Fibroblast of skin of left quadriceps (primary cell): Measurements from ENCODE around the gene CHAD.
"Not testable (repeated sequence)": the region's sequence is repeated elsewhere in the genome, so short reads cannot be mapped to it uniquely, and the experiment has no call there.

Experiments
- DNase-seq, 2 experiments: peaks; one replicate each; pipeline ENCODE4 v3.0.0-alpha.2; 2013; ENCODE audit warnings: low read depth in 2 of 2

The CHAD gene

DNA sequence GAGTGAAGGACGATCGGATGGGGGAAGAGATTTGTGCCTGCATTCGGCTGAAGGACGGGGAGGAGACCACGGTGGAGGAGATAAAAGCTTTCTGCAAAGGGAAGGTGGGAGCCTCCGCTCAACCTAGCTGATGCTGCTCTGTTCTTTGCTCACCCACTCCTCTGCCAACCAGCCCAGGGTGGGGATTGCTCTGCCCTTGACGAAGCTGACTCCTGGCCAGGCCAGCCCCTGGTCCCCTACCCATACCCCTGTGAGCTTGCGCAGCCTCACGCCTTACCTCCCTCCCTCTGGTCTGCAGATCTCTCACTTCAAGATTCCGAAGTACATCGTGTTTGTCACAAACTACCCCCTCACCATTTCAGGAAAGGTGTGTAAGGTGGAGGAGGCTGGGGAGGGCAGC, 5.2 kb upstream of the CHAD start:
- no peak for DNase-seq

DNA sequence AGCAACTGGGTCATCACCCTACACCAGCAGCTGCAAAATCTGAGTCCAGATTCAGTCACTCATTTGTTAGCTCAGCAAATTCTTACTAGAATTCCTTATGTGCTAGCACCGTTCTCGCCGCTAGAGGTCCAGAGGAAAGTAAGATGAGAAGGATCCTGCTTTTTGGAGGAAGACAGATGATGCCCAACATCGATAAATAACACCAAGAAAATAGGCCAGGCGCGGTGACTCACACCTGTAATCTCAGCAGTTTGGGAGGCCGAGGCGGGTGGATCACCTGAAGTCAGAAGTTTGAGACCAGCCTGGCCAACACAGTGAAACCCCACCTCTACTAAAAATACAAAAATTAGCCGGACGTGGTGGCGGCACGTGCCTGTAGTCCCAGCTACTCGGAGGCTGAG, 4.1 kb upstream of the CHAD start:
- not testable (repeated sequence) for DNase-seq

DNA sequence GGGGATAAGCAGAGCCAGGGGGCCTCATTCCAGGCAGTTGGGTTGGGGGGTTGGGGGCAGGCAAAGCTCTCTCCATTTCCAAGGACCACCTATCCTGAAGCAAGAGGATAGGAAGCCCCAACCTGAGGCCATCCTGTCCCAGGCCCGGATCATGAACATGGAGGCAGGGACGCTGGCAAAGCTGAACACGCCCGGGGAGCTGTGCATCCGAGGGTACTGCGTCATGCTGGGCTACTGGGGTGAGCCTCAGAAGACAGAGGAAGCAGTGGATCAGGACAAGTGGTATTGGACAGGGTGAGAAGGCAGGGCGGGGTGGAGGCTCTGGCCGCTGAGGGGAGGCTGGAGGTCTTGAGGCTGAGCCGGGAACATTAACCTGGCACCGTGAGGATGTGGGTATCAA, 3.6 kb upstream of the CHAD start:
- no peak for DNase-seq

DNA sequence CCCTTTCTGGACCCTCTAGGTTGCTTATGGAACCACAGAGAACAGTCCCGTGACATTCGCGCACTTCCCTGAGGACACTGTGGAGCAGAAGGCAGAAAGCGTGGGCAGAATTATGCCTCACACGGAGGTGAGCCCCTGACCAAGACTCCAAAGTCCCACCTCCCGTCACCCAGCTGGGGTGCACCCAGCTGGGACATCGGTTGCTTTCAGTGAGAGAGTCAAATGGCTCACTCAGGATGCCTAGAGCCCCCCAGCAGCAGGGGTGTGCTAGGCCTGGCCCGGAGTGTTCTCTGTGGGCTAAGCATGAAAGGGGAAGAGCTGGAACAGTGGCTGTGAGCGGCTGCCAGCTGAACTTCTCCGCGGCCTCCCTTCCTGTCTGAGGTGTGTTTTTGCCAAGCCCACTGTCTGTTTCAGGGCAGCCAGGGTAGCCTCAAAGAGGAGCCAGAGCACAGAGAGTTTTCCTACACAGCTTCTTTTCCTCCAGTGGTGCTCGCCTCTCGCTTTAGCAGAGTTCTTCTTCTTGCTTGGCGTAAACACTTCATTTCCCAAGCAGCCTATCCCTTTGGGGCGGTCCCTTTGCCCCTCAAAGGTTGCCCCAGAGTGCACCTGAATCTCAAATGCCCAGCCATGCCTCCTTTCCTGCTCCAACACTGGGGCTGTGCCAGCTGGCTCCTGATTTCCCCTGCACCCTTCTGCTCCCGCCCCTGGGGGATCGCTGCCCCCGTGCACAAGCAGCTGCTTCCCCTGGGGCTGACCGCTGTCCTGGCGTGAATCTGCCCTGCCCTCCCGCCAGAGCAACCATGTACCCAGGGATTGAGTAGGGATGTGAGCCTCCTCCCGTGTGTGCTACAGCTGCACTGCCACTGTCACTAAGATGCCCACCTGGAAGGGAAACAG, 2.6 kb upstream of the CHAD start:
- DNase-seq = no peak

DNA sequence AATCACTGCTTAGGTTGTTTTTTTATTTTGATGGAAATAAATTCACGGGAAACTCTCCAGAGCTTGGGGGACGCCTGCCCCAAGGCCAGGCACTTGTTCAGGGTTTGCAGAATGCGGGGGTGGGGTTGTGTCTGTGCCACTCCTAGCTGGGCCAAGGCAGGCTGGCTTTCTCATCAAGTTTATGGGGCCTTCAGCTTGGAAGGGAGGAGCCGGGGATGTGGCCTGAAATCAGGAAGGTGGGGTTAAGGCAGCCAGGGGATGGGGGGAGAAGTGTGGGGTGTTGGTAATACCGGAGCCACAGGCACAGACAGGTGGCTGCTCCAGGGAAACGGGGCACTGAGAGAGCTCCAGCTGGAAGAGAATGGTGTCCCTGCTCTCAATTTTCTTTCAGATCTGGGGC, 1.7 kb upstream of the CHAD start:
- no peak for DNase-seq

DNA sequence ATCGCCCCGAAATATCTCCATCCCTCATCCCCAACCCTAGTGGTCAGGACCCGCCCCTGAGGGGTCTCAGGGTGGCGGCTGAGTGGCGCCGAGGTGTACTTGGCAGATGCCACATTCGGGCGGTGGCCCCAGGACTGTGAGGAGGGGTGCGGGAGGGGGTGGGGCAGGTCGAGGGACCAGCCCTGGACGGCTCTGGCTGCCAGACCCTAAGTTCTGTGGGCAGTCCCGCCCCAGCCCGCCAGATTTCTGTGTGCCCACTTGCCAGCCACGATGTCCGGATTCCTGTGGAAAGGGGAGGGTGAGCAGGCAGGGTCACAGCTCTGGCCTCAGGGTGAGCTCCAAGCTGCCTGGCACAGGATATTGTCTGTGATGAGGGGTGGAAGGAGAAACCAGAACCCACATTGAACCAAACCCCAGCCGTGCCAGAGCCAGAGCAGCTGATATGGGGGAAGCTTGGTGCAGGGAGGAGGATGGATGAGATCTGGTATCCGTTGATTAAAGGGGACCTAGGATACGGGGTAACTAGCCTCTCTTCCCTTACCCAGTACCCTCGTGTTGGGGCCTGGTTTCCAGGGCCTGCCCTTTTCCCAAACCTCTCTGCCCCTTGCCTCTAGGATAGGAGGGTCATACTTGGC, 1.1 kb upstream of the CHAD start:
- DNase-seq = no peak

DNA sequence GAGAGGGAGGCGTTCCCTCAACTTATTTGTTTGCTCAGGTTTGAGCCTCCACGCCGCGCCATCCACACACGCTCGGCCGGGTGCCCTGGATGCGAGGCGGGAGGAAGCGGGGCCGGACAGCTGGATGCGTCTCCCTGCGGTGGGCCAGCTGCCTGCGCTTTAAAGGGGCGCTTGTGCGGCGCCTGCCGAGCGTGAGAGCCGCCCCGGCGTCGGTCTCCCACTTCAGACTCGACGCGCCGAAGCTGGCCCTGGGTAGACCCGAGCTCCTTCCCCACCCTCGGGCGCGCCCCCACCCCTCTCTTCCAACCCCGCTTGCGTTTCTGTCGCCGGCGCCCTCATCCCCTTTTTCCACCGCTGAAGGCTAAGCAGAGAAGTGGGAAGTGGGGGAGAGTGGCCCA, 527 bp upstream of the CHAD start:
- DNase-seq = no peak

DNA sequence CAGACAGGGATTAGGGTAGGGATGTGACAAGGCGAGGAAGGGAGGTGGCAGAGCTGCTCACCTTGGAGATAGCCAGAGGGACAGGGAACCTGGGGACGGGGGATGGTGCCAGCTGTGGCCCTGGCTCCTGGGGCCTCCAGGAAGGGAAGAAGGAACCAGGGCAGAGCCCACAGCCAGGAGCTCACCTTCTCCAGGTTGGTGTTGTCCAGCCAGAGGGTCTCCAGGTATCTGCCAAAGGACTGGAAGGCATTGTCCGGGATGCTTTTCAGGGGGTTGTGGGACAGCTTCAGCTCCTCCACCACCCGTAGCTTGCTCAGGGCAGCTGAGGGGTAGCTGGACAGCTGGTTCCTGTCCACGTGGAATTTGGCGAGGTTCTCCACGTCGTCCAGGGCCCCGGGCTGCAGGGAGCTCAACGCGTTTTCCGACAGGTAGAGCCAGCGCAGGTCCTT, 801 bp downstream of the CHAD start:
- DNase-seq = no peak

DNA sequence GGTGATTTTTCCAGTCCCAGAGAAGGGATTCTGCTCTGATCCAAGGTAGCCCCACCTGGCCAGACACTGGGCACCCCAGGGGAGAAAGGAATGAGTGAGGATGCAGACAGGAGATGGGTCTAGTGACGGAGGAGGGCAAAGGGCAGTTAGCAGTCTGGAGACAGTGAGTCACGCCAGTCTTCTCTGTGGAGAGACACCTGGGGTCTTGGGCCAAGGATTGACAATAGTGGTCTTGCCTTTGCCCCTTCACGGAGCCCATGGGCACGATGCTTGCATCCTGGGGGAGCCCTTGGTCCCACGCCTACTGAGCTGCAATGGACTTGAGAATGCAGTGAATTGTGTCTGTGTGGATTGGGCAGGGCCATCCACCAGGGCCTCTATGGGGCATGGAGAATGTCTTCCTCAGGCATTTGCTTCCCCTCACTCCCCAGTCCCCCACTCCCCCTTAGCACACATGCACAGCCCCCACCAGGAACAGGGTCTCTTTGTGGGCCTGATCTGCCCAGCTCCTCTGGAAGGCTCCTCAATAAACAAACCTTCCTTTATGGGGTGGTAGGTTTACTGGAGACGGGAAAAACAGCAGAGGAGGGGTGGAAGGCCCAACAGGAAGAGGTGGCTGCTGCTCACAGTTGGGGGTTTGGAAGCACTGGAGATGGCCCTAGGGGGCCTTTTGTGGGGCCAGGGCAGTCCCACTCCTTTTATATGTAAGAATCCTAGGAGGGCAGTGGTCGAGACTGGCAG, 1.4 kb downstream of the CHAD start:
- DNase-seq = no peak

DNA sequence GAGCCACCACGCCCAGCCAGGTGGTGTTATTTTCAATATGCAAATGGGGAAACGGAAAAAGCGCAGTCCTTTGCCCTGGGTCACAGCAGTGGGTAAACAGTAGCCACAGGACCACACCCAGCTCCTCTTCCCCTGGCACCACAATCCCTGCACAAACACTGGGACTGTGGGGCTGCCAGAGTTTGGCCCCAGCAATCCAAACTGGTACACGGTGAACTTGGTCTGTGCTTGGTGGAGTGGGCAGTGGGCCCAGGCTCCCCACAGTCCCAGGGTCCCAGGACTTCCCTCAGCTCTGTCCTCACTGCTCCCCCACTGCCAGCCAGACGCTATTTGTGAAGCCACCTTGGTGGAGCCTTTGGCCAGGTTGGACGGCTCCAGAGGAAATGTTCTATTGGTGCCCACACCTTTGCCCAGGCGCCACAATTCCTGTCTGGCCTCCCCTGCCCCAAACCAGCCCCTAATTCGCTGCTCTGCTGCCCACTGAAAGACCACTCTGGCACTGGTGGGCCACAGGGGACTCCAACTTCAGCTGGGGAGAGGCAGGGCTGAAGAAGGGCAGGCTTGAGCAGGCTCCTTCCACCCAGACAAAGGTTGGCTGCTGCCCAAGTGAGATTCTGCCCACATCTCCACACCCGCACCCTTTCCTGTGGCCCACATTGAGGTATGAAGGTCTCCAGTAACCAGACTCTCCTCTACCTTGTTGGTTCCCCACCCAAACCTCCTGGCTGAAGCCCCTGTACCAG, 2.1 kb downstream of the CHAD start:
- DNase-seq = no peak

DNA sequence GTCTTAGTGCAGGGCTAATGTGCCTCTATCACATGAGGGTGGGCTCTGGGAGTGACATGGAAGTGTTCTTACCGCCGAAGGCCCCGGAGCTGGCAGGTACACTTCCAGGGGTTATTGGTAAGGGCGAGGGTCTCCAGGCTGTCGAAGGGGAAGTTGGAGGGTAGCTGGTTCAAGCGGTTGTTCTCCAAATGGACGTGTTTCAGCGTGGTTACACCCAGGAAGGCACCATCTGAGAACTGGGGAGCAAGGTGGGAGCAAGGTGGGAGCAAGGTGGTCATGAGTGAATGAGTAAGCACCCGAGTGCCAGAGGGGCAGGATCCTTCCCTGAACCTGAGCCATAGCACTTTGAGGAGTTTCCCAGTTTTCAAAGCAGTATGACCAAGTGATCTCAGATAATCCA, 3.0 kb downstream of the CHAD start:
- no peak for DNase-seq

DNA sequence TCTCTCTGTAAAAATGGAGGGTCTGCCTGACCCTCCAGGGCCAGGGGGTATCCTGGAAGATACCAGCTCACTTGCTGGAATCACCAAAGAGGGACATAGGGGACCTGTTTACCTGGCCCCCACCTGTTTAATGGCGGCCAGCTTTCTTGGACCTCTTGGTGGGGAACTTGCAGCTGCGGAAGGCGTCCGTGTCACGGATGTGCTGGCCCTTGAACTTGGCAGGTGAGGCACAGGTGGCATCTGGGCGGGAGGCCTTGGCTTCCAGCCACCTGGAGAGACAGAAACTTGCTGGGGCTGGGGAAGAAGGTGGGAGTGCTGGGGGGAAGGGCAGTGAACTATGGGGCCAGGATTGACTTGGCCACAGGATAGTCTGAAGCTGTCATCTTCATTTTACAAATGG, 3.5 kb downstream of the CHAD start:
- no peak for DNase-seq

DNA sequence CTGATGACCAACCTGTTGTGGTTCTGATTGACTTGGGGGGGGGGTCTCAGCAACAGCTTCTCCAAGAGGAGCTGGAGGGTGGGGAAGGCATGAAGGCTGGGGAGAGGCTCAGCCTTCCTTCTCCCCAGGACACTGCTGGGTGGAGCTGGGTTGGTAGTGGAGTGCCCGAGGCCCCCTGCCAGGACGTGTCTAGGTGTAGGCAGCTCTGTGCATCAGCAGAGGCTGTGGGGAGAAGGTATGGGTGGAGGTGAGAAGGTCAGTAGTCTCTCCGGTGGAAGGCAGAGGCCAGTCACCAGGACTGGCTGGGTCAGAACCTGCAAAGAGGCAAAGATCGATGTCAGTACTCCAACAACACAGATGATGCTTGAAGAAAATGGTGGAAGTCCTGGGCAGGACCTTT, 3.9 kb downstream of the CHAD start:
- DNase-seq = no peak

DNA sequence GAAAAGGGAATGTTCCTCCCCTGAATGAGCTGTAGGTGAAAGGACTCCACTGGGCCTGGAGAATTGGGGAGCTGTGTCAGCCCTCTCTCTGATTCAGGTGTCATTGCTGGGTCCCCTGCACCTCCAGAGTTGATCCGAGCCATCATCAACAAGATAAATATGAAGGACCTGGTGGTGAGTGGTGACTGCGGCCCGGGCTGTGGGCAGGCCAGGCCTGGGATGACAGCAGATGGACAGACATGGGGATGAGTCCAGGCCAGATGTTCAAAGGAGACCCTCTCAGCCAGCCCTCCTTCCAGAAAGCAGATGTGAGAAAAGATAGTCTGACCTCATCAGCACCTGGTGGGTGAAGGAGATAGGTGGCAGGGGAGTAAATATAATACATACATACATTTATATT, 4.6 kb downstream of the CHAD start:
- no peak for DNase-seq

DNA sequence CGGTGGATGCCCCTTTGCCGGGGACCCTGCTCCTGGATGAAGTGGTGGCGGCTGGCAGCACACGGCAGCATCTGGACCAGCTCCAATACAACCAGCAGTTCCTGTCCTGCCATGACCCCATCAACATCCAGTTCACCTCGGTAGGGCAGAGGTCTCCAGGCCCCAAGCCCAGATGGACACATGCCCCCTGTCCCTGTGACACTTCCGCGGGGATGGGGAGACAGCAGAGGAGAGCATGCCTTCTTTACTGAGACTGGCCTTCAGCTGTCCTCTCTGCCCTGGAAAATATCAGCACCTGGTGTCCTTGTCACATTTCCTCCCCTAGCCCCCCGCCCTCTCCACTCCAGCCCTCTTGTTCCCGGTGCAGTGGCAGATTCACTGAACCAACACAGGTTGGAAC, 6.2 kb downstream of the CHAD start:
- no peak for DNase-seq

DNA sequence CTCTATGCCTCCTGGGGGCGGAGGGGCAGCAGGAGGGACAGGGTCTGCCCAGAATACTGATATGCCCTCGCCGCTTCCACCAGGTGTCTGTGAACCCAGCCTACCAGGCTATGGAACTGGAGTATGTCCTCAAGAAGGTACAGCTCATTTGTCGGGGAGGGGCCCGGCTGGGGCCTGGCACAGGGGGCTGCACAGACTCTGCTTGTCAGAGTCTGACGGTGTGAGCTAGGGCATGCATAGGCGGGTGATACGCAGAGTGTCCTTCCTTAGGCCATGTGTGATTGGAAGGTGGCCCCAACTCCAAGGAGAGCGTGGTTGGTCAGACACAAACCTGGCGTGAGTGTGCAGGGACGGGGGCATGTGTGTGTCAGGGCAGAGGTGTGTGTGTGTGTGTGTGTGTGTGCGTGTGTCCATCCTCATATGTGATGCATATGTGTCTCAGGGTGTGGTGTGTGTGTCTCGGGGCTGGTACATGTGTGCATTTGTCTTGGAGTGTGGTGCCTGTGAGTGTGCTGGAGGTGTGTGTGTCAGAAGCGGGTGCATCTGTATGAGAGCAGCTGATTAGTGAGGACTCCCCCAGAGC, 7.0 kb downstream of the CHAD start:
- DNase-seq = no peak

DNA sequence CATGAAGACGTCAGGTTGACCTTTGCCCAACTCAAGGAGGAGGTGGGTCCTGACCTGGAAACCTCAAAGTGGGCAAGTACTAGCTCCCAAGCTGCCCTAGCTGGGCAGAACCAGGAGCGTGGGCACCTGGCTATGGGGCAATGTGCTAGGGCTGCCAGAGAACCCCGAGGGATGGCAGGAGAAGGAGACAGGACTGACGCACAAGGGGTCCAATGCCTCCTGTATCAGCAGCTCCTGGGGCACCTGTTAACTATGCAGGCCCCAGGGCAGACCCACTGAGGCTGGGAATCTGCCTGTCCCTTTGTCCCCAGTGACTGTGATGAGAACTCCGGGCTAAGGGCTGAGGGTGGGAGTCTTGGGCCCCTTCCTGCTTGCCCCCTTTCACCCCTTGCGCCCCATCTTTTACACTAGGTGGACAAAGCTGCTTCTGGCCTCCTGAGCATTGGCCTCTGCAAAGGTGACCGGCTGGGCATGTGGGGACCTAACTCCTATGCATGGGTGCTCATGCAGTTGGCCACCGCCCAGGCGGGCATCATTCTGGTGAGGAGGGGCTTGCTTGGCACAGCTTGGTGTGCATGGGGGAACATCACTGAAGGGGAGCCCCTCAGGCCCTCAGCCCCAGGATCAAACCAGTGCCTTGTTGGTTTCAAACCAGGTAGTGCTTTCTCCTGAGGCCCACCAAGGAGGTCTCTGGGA, 7.7 kb downstream of the CHAD start:
- no peak for DNase-seq

DNA sequence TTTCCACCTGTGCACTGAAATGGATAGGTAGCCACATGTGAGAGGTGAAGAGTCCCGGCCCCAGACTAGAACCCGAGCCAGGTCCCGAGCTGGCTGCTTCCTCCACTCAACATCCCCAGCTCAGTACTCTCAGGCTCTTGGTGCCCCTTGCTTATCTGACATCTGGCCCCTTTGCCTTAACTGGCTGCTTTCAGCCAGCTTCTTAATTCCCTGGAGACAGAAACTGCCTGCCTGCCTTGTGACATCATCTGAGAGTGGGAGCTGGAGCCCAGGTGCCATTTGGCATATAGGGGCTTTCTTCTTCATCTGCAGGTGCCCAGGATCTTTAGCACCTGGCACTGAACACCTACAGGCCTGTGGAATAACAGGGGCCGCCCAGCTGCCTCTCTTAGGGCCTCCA, 8.9 kb downstream of the CHAD start:
- no peak for DNase-seq

DNA sequence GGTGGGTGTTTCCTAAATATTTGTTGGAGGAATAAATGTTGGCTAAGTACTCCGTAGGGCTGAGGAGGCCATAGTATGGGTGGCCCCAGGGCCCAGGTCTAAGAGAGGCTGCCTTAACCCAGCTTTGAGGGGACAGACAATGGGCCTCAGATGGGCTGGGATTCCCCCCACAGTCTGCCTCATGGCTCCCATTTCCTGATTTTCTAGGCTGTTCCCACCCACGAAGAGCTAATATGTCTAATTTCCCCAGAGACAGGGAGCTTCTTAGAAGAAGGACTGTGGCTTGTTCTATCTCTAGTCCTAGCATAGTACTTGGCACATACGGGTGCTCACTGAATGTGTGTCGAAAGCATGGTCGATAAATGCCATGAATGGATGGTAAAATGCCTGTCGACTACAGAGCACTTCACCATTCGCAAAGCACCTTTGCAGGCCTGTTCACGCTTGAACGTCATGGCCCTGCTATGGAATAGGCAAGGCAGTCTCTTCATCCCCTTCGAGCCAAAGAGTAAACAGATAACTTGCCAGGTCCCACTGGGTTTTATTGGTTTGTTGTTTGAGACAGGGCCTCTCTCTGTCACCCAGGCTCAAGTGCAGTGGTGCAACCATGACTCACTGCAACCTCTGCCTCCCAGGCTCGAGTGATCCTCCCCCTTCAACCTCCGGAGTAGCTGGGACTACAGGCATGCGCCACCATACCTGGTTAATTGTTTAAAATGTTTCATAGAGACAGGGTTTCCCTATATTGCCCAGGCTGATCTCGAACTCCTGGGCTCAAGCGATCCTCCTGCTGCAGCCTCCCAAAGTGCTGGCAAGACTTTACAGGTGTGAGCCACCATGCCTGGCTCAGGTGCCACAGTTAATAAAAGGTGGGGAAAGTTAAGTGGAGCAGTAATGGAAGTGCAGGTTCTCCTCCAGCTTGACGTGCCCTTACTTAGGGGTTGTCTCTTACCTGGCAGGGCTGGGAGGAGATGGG, 9.7 kb downstream of the CHAD start:
- DNase-seq = no peak

DNA sequence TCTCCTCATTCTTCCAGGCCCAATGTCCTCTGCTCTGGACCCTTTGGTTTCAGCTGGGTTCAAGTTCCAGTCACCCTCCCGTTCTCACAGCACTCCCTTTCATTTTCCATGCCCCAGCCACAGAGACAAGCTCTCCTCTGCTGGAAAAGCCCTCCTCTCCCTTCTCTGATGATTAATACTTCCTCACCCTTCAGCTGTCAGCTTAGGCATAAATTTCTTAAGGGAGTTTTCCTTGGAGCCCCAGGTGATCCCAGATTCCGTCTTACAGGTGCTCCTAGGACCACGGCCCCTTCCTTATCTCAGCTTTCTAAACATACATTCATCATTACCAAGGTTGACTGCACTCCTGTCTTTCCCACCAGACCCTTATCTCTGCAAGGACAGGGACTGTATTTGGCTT, 10.4 kb downstream of the CHAD start:
- no peak for DNase-seq
